HG02981 (cell line): Measurements from ENCODE around the gene ESRRG.
"Not testable (repeated sequence)": the region's sequence is repeated elsewhere in the genome, so short reads cannot be mapped to it uniquely, and the experiment has no call there.

Experiments used
- ATAC-seq: cut with Tn5 transposase; IDR thresholded peaks from one replicate; pipeline ENCODE4 v1.9.1; 2021; ENCODE audit warnings: mild to moderate bottlenecking, moderate library complexity; ENCODE audit not compliant: unreplicated experiment

The ESRRG gene

DNA sequence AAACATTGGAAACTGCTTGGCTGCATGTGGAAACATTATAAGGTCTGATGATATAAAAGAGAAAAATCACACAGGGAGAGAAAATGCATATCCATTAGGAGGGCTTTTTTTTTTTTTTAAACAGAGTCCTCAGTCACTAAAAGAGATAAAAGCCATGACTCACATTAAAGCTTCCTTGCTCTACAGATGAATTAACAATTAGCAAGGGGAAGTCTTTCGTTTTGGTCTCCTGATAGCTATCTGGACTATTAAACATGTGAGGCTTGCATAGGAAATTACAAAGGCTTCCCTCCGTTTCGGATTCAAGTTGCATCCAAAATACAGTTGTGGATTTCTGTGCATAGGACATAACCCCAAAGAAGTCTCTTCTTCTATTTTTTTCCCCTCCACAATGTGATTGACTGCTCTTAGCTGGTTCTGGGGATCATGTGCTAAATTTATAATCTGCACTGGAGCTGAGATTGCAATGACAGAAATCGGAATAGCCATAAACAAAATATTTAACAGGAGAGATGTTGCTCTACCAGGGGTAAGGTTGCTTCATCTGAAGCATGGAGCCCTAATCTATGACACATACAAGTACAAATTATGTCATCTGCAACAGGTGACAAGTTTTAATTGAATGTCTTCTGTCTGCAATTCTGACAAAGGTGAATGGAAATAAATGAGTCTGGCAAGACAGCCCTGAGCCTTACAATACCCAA lies 146.8 kb downstream of the ESRRG start:
- ATAC-seq: no peak

DNA sequence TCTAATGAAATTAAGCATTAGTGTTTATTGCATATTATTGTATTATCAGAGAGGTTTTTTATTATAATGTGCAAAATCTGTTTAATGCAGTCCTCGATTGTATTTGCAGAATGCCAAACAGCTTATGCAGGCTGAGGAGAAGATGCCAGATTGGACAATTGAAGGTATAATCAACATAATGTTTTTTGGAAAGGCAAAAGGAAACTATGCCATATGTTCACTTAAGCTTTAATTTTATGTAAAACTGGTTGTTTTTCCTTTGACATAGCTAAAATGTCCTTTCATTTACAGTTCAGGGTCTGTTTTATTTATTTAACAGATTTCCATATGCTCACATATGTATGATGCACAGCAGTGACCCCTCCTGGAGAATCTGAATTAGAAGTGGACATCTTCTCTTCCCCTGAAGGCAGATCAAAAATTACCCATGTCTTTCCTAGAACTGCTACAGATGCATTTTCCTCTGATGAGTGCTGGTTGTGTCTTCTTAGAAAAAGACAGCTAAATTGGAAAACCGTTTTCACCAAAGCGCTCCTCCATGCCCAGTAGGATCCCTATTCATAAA lies 156.5 kb downstream of the ESRRG start:
- no peak for ATAC-seq

- ATAC-seq: no peak
These were observed 160.1 kb downstream of the ESRRG start for GRCh38 chr1:216563087-216563486.

DNA sequence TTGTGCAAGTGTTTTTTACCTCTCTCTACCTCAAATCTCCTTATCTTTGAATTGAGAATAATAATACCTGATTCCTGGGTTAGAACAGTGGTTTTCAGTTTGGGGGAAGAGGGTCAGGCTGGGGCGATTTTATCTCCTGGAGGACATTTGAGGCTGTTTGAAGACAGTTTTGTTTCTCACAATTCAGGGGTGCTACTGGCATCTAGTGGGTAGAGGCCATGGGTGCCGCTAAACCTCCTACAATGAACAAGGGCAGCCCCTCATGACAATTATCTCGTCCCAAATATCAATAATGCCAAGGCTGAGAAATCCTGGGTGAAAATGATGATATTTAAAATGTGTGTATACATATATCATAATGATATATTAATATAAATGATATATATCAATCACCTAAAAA lies 160.8 kb downstream of the ESRRG start:
- no peak for ATAC-seq

- ATAC-seq: no peak
These were observed 162.7 kb downstream of the ESRRG start for GRCh38 chr1:216560527-216560926.

DNA sequence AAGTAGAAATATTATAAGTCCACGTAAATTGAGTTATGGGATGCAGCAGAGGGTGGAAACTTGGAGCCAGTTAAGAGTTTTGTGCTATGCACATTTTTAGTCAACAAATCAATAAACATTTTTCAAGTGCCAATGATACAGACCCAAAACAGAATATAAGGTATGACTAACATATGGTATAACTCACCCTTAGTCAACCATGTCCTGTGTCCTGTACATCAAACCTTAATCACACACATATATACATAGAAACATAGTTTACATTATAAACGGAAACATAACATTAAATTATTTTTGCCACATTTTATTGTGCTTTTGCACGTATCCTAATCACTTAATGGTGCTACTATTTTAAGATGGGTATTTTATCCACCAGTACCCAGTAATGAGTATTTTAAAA lies 163.9 kb downstream of the ESRRG start:
- ATAC-seq: no peak

DNA sequence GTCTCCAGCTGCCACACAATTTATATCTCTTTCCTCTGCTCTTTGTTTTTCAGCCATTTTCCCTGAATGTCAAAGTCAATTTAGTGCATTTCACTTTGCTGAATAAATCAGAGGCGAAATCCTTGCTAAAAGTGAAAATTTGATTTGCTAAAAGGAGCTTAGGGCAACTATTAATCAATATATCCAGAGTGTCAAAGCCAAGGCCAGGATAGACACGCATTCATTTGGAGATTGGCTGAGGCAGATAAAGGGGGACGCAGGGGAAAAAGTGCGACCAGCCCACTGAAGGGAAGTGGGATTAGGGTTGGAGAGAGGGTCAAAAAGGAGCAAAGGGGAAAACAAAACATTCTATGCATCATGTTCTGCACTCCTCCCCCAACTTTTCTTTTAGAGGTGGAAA lies 167.6 kb downstream of the ESRRG start:
- ATAC-seq: no peak

GRCh38 chr1:216554934-216555333 lies 168.3 kb downstream of the ESRRG start:
- ATAC-seq: no peak

DNA sequence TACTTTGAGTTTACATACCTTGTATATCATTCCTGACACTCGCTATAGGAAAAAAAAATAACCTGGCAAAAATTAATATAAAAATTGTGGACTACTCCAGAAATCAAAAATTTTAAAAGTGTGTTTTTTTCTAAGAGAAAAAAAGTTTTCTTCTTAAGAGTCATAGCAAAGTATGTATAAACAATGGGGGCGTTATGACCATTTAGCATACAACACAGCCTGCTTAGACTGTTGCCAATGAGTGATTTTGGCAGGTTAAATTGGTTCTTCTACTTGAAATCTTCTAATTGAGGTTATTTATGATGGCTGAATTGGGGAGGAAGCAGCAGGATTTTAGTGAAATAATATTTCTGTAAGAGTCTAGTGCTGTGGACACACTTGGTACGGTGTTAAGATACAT lies 169.5 kb downstream of the ESRRG start:
- no peak for ATAC-seq

- no peak for ATAC-seq
These were observed 170.2 kb downstream of the ESRRG start for GRCh38 chr1:216553040-216553439.

- ATAC-seq: no peak
These were observed 173.4 kb downstream of the ESRRG start for GRCh38 chr1:216549796-216550195.

- ATAC-seq: no peak
These were observed 180.5 kb downstream of the ESRRG start for GRCh38 chr1:216542741-216543140.

- ATAC-seq: no peak
These were observed 181.0 kb downstream of the ESRRG start for GRCh38 chr1:216542263-216542662.

DNA sequence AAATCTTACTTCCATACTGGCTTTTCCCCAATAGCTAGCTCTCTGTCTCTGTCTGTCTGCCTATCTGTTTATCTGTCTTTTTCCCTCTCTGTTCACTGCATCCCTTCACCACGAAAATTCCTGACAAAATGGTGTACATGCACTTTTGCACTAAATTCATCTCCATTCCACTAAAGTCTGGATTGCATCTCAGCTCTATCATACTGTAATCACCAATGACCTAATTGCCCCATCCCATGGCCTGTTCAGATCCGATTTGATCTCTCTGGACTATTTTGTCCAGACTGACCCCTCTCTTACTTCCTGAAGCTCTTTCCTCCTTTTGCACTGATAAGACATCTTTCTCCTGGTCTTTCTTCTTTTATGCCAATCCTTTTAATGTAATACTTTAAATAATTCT lies 187.5 kb downstream of the ESRRG start:
- ATAC-seq: no peak

GRCh38 chr1:216535059-216535458 lies 188.2 kb downstream of the ESRRG start:
- no peak for ATAC-seq

DNA sequence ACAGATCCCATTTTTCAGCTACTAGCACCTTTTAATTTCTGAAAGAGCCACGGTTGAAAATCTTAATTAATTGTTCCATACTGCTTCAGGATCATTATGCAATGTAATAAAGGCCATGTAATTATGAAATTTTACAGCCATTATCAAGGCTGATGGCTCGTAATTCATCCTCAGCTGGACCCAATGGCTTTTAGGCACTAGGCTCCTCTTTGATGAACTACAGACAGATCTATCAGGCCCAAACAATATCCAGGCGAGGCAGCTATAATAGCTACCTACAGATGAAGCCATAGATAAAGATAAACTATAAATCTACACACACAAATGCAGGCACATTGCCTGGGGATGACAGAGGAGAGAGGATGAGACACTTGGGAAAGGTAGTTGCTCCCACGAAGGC lies 189.5 kb downstream of the ESRRG start:
- ATAC-seq: no peak

DNA sequence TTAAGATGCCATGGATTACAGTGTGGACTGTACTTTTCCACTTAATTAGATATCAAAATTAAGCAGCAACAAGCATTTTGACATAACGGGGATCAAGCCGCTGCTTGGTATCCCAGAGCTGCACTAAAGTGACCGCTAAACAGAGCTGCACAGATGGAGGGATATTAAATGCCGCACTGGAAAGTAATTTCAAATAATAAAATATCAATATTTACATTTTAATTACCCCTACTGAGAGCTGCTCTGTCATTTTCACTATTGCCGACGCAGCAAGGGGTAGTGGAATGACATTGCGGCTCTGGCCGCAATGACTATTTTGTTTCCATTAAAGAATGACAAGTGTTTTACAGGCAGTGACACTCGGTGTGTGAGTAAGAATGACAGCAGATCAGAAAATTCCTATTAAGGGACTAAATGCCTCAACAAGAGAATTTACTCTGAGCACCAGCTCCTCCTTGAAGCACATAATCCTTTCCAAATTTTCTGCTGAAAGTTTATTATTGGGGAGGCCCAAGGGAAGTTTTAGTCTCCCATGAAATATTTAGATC lies 190.9 kb downstream of the ESRRG start:
- no peak for ATAC-seq

- peak; percentile 49 for ATAC-seq
These were observed 191.7 kb downstream of the ESRRG start for GRCh38 chr1:216531263-216532239.

GRCh38 chr1:216529851-216530250 lies 193.4 kb downstream of the ESRRG start:
- not testable (repeated sequence) for ATAC-seq

GRCh38 chr1:216528816-216529215 lies 194.4 kb downstream of the ESRRG start:
- peak; percentile 89 for ATAC-seq

DNA sequence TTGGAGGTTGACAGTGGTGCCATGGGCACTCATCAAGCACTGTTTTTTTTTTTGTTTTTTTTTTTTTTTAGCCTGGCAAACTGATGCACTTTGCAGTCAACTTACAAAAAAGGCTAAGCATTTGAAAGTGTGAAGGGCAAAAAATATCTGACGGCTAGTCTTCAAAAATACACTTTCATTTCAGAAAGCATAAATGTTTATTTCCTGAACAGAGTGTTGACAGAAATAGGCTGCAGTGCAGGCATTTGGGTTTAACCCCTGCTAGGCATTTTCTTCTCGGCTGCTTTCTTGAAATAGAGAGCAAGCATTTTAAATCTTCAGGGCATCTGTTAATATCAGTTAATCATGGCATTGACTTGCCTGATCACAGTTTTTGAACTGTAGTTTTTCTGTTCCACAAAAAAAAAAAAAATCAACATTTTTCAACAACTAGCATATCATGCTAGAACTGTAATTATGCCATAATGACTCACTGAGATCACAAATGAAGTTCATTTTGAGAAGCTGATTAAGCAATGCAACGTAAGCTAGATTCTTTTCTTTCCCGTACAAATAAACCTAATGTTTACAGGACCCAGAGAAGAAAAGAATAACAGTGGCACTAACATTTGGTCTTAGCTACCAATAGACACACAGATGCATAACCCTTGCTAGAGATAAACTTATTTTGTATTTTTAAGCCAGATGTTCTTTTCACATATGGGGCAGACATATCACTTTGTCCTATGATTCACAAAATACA lies 199.6 kb downstream of the ESRRG start:
- ATAC-seq: no peak
